HepG2 (cell line): ENCODE measurements around the gene SHFL. TPM values are rescaled to one million over a fixed set of nuclear protein-coding genes. Genes with fewer than 3 reads are reported as not detected.
A peak's percentile ranks its signal among the peaks of the same experiment; 100 is the strongest.

Experiments used
- ARID5B ChIP-seq: IDR thresholded peaks from 2 replicates; pipeline ENCODE4 v1.4.0; 2020; ENCODE audit warnings: mild to moderate bottlenecking, missing genetic modification reagents
- CREM ChIP-seq, 2 experiments: sonication (generic) in 1 of 2; formaldehyde crosslinking in 1 of 2; IDR thresholded peaks; 2 replicates each; pipeline versions ENCODE4 v1.4.0 to v1.6.1; 2016 to 2020; ENCODE audit warnings: antibody characterized with exemption in 1 of 2, mild to moderate bottlenecking in 1 of 2, missing genetic modification reagents in 1 of 2
- EP300 ChIP-seq, 3 experiments: sonication (generic) in 1 of 3; formaldehyde crosslinking in 1 of 3; IDR thresholded peaks; 2 replicates each; pipeline versions ENCODE4 v1.5.1 to v1.6.1; 2011 to 2020; ENCODE audit warnings: low read depth in 2 of 3, low read length in 2 of 3, borderline replicate concordance in 1 of 3, improper control_type of control experiment in 1 of 3, mild to moderate bottlenecking in 1 of 3, missing genetic modification reagents in 1 of 3, moderate library complexity in 1 of 3
- GFI1 ChIP-seq: sonication (generic); formaldehyde crosslinking; IDR thresholded peaks from 2 replicates; pipeline ENCODE4 v1.5.0; 2020; ENCODE audit warnings: missing genetic modification reagents, mild to moderate bottlenecking, borderline replicate concordance
- HDAC1 ChIP-seq: sonication (generic); formaldehyde crosslinking; IDR thresholded peaks from 2 replicates; pipeline ENCODE4 v1.5.1; 2020; ENCODE audit warnings: mild to moderate bottlenecking, missing genetic modification reagents
- HOXD1 ChIP-seq: sonication (generic); formaldehyde crosslinking; IDR thresholded peaks from 2 replicates; pipeline ENCODE4 v1.5.0; 2020; ENCODE audit warnings: missing genetic modification reagents
- RERE ChIP-seq: IDR thresholded peaks from 2 replicates; pipeline ENCODE4 v1.6.1; 2016; ENCODE audit warnings: low read depth, missing genetic modification reagents, missing compliant biosample characterization
- SIX1 ChIP-seq: sonication (generic); formaldehyde crosslinking; IDR thresholded peaks from 2 replicates; pipeline ENCODE4 v1.4.0; 2020; ENCODE audit warnings: missing genetic modification reagents, borderline replicate concordance
- TBL1XR1 ChIP-seq: fragments of 150-350 bp; IDR thresholded peaks from 2 replicates; pipeline ENCODE4 v1.6.1; 2014; ENCODE audit warnings: borderline replicate concordance, low read length; ENCODE audit not compliant: partially characterized antibody
- TCF12 ChIP-seq, 2 experiments: fragments of 450-650 bp in 1 of 2; sonication (generic) in 1 of 2; formaldehyde crosslinking in 1 of 2; IDR thresholded peaks; 2 replicates each; pipeline versions ENCODE4 v1.6.1 to v1.8.0; 2017 to 2022; ENCODE audit warnings: antibody characterized with exemption in 1 of 2, mild to moderate bottlenecking in 1 of 2, missing genetic modification reagents in 1 of 2, moderate library complexity in 1 of 2
- ZFP91 ChIP-seq: sonication (generic); formaldehyde crosslinking; IDR thresholded peaks from 2 replicates; pipeline ENCODE4 v1.9.0; 2022; ENCODE audit warnings: missing genetic modification reagents, mild to moderate bottlenecking, borderline replicate concordance
- ZKSCAN1 ChIP-seq: fragments of 150-350 bp; IDR thresholded peaks from 2 replicates; pipeline ENCODE4 v1.6.1; 2014; ENCODE audit warnings: low read length
- polyA plus RNA-seq, 8 experiments: library from polyadenylated mRNA; depleted of rRNA in 3 of 8; stranded (reverse) in 7 of 8; unstranded in 1 of 8; fragments of >200 nt; fragmentation: Illumina TruSeq in 4 of 8; extraction: Trizol in 4 of 8; gene quantifications; 2 replicates each; pipeline versions ENCODE4 v1.2.1 to v1.2.3, GENCODE V29; 2011 to 2016; ENCODE audit warnings: low read depth in 4 of 8, missing spikeins in 1 of 8, mixed read lengths in 1 of 8; ENCODE audit not compliant: insufficient read depth in 1 of 8
- total RNA-seq, 5 experiments: library from RNA; depleted of rRNA; stranded (reverse); fragments of >200 nt; fragmentation: Illumina TruSeq; extraction: Trizol; gene quantifications; 2 replicates each; pipeline ENCODE4 v1.2.3, GENCODE V29; 2016; ENCODE audit warnings: low read depth in 1 of 5

The SHFL gene
- total and polyA plus RNA-seq, 2 of the 13 experiments (the other 11 are each of a cell fraction or from before 2014, with no cell fraction given), result 12.3 to 36.4 TPM

DNA sequence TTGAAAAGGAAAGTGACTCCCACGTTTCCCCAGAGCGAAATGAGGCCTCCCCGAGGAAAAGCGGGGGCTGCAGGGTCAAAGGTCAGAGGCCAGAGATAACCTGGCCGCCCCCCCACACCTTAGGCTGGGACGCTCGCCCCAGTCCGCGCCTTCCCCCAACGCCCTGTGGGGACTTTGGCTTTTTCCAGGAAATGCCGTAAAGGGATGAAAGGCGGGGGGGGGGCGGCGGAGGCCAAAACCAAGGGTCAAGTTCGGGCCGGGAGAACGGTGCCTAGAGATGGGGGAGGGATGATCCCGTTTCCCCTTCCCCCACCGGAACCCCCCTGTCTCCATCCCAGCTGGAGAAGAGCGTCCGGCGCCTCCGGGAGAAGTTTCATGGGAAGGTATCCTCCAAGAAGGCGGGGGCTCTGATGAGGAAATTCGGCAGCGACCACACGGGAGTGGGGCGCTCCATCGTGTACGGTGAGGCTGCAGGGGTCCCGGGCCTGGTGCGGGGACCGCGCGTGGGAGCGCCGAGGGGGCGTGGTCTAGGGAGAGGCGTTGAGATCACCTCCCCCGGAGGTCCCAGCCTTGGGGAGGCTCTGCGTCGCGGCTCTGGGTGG is 575 bp downstream of the SHFL start (continued):
- TF ChIP-seq RERE (CRISPR knock-in tag), result 0 out of 2 replicates have a peak, but pooled peaks have one; percentile 15
- peak in 1 of 2 experiments; percentile 54; a peak in 1 of 4 replicates for TF ChIP-seq EP300 (IDR thresholded peaks at IDR 0.05; ENCODE audit: low read depth in 2 of 2, low read length in 2 of 2)
- TF ChIP-seq EP300 (CRISPR knock-in tag; IDR thresholded peaks at IDR 0.05; ENCODE audit: borderline replicate concordance), result no peak
- TF ChIP-seq HDAC1 (CRISPR knock-in tag), result no peak
- TF ChIP-seq TBL1XR1, result peak; percentile 14
- no peak for TF ChIP-seq SIX1
- TF ChIP-seq ZKSCAN1, result no peak
- peak; percentile 74; the same call in 1 of the 2 replicates for TF ChIP-seq ZFP91
- TF ChIP-seq GFI1 (CRISPR knock-in tag), result peak; percentile 58; the same call in 1 of the 2 replicates
- peak; percentile 73; the same call in 1 of the 2 replicates for TF ChIP-seq CREM (IDR thresholded peaks at IDR 0.05)
- TF ChIP-seq CREM (CRISPR knock-in tag; IDR thresholded peaks at IDR 0.05), result no peak
- no peak for TF ChIP-seq ARID5B (CRISPR knock-in tag)
- TF ChIP-seq TCF12 (IDR thresholded peaks at IDR 0.05), result no peak
- 0 out of 2 replicates have a peak, but pooled peaks have one; percentile 55 for TF ChIP-seq TCF12 (CRISPR knock-in tag; IDR thresholded peaks at IDR 0.05)
- no peak for TF ChIP-seq HOXD1 (CRISPR knock-in tag)
